HEK293 (cell line): ENCODE results near the gene ZSCAN12.

Experiments used
- CTCF ChIA-PET: fragments of 350-600 bp; formaldehyde crosslinking; extraction: SDS; loops from one replicate; lab custom pipeline; 2021; ENCODE audit warnings: antibody characterized with exemption; lab: Yijun Ruan, JAX
- POLR2A ChIA-PET: fragments of 300-600 bp; formaldehyde crosslinking; extraction: SDS; loops from one replicate; lab custom pipeline; 2020; ENCODE audit warnings: antibody characterized with exemption, inconsistent platforms; lab: Yijun Ruan, JAX
- H3K27ac ChIP-seq: fragments of 200-500 bp; sonication (Bioruptor generic); 2 replicates; pipeline ENCODE4 v1.5.1; 2014; ENCODE audit warnings: low read depth, low read length, control low read depth, inconsistent platforms; ENCODE audit errors: extremely low read depth
- H3K36me3 ChIP-seq, 2 experiments: fragments of 200-500 bp in 1 of 2; sonication (Bioruptor generic) in 1 of 2; 1 replicate in 1 of 2; 2 replicates in 1 of 2; pipeline ENCODE4 v1.5.1; 2014 to 2017; ENCODE audit warnings: inconsistent platforms in 2 of 2, low read length in 2 of 2; ENCODE audit not compliant: control insufficient read depth in 2 of 2, insufficient read depth in 1 of 2
- H3K4me1 ChIP-seq: fragments of 200-500 bp; sonication (Bioruptor generic); 2 replicates; pipeline ENCODE4 v1.5.1; 2014; ENCODE audit warnings: mild to moderate bottlenecking, low read length, inconsistent platforms; ENCODE audit not compliant: control insufficient read depth, insufficient read depth
- H3K4me3 ChIP-seq: 2 replicates; pipeline ENCODE4 v1.5.1; 2011; ENCODE audit warnings: low read depth, mild to moderate bottlenecking, control low read depth, low read length, moderate library complexity
- H3K9me3 ChIP-seq: fragments of 200-500 bp; sonication (Bioruptor generic); 2 replicates; pipeline ENCODE4 v1.5.1; 2014; ENCODE audit warnings: low read depth, low read length, inconsistent platforms; ENCODE audit not compliant: control insufficient read depth, insufficient read depth
- BCL11A ChIP-seq: fragments of 450-650 bp; formaldehyde crosslinking; IDR thresholded peaks from 2 replicates; pipeline ENCODE4 v1.5.1; 2016; ENCODE audit warnings: low read depth, missing biosample characterization, missing genetic modification characterization
- GLIS2 ChIP-seq: fragments of 450-650 bp; formaldehyde crosslinking; IDR thresholded peaks from 2 replicates; pipeline ENCODE4 v1.5.1; 2016; ENCODE audit warnings: missing biosample characterization, missing genetic modification characterization
- ZNF184 ChIP-seq: fragments of 450-650 bp; IDR thresholded peaks from 2 replicates; pipeline ENCODE4 v1.5.1; 2018; ENCODE audit warnings: missing biosample characterization, mild to moderate bottlenecking, missing genetic modification characterization
- ZNF23 ChIP-seq: fragments of 450-650 bp; formaldehyde crosslinking; IDR thresholded peaks from 2 replicates; pipeline ENCODE4 v1.5.1; 2016; ENCODE audit warnings: missing biosample characterization, missing genetic modification characterization, borderline replicate concordance
- ZNF266 ChIP-seq: fragments of 450-650 bp; formaldehyde crosslinking; IDR thresholded peaks from 2 replicates; pipeline ENCODE4 v1.5.1; 2016; ENCODE audit warnings: missing biosample characterization, missing genetic modification characterization, low read depth
- ZNF324 ChIP-seq: fragments of 450-650 bp; formaldehyde crosslinking; IDR thresholded peaks from 2 replicates; pipeline ENCODE4 v1.5.1; 2016; ENCODE audit warnings: missing biosample characterization, missing genetic modification characterization
- ZNF335 ChIP-seq: fragments of 450-650 bp; formaldehyde crosslinking; conservative IDR thresholded peaks from 2 replicates; pipeline ENCODE4 v1.5.1; 2016; ENCODE audit warnings: missing biosample characterization, missing genetic modification characterization
- ZNF37A ChIP-seq: fragments of 450-650 bp; IDR thresholded peaks from 2 replicates; pipeline ENCODE4 v1.5.1; 2018; ENCODE audit warnings: missing biosample characterization, missing genetic modification characterization
- ZNF48 ChIP-seq: fragments of 450-650 bp; formaldehyde crosslinking; IDR thresholded peaks from 2 replicates; pipeline ENCODE4 v1.5.1; 2016; ENCODE audit warnings: missing biosample characterization, missing genetic modification characterization
- ZNF510 ChIP-seq: fragments of 450-650 bp; formaldehyde crosslinking; IDR thresholded peaks from 2 replicates; pipeline ENCODE4 v1.5.1; 2018; ENCODE audit warnings: mild to moderate bottlenecking, missing genetic modification characterization, missing biosample characterization; ENCODE audit not compliant: insufficient replicate concordance
- ZNF514 ChIP-seq: fragments of 450-650 bp; formaldehyde crosslinking; IDR thresholded peaks from 2 replicates; pipeline ENCODE4 v1.5.1; 2016; ENCODE audit warnings: missing biosample characterization, missing genetic modification characterization
- ZNF558 ChIP-seq: fragments of 450-650 bp; formaldehyde crosslinking; IDR thresholded peaks from 2 replicates; pipeline ENCODE4 v1.5.1; 2016; ENCODE audit warnings: missing biosample characterization, missing genetic modification characterization
- ZNF664 ChIP-seq: fragments of 450-650 bp; formaldehyde crosslinking; IDR thresholded peaks from 2 replicates; pipeline ENCODE4 v1.5.1; 2016; ENCODE audit warnings: missing biosample characterization, missing genetic modification characterization
- ZSCAN30 ChIP-seq: fragments of 450-650 bp; IDR thresholded peaks from 2 replicates; pipeline ENCODE4 v1.5.1; 2018; ENCODE audit warnings: missing biosample characterization, mild to moderate bottlenecking, missing genetic modification characterization, moderate library complexity
- TF ChIP-seq, protein P1 (sequence below): fragments of 450-650 bp; formaldehyde crosslinking; IDR thresholded peaks from 2 replicates; pipeline ENCODE4 v1.5.1; 2016; ENCODE audit warnings: missing biosample characterization, missing genetic modification characterization
- TF ChIP-seq, protein P2 (sequence below): fragments of 450-650 bp; formaldehyde crosslinking; IDR thresholded peaks from 2 replicates; pipeline ENCODE4 v1.5.1; 2016; ENCODE audit warnings: missing biosample characterization, missing genetic modification characterization
- TF ChIP-seq, protein P3 (sequence below): IDR thresholded peaks from 2 replicates; pipeline ENCODE4 v1.6.1; 2011; ENCODE audit warnings: mild to moderate bottlenecking, low read depth, low read length, borderline replicate concordance
- TF ChIP-seq, protein P4 (sequence below): fragments of 450-650 bp; formaldehyde crosslinking; IDR thresholded peaks from 2 replicates; pipeline ENCODE4 v1.5.1; 2016; ENCODE audit warnings: missing biosample characterization, missing genetic modification characterization
- TF ChIP-seq, protein P5 (sequence below): fragments of 450-650 bp; formaldehyde crosslinking; IDR thresholded peaks from 2 replicates; pipeline ENCODE4 v1.5.0; 2017; ENCODE audit warnings: missing biosample characterization, missing genetic modification characterization, borderline replicate concordance

ZSCAN12 gene

DNA sequence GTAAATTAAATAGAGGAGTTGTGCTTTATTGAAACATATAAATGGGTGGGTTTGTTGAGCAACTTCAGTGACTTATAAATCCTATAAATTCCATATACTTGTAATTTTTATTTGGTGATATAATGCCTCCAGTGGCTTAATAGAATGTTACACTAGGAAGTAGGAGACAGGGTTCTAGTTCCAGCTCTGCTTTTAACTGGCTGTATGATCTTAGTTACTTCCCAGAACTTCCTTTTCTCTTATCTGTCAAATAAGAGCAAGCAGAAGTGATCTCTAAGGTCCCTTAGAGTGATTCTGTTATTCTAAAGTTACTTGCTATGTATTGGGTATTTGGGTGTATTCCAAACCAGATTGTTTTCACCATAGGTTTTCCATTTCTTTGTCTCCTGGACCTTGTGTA lies 33.6 kb upstream of the ZSCAN12 start:
- Histone ChIP-seq H3K4me1 (no peaks in the 10 kb centered on the region), H3K27ac (no peak overlapping the region), H3K4me3 (no peak overlapping the region), H3K9me3 (no peaks in the 10 kb centered on the region), H3K36me3 (peaks cover 9 to 28% of the 10 kb centered on the region in 2 experiments; a peak in 1 of 3 replicates)
- POLR2A ChIA-PET = no interaction called here
- CTCF ChIA-PET = interaction anchor here (0.5 to 1.3 kb wide), 3 partner anchors 10 to 109 kb away, joined by 3 to 5 read pairs (median 4); no protein-coding TSS in a partner anchor
- TF ChIP-seq, protein P1, sequence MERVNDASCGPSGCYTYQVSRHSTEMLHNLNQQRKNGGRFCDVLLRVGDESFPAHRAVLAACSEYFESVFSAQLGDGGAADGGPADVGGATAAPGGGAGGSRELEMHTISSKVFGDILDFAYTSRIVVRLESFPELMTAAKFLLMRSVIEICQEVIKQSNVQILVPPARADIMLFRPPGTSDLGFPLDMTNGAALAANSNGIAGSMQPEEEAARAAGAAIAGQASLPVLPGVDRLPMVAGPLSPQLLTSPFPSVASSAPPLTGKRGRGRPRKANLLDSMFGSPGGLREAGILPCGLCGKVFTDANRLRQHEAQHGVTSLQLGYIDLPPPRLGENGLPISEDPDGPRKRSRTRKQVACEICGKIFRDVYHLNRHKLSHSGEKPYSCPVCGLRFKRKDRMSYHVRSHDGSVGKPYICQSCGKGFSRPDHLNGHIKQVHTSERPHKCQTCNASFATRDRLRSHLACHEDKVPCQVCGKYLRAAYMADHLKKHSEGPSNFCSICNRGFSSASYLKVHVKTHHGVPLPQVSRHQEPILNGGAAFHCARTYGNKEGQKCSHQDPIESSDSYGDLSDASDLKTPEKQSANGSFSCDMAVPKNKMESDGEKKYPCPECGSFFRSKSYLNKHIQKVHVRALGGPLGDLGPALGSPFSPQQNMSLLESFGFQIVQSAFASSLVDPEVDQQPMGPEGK (tag by site-specific recombination) = no peak
- no peak for TF ChIP-seq ZNF23 (tag by site-specific recombination)
- no peak for TF ChIP-seq ZNF37A
- TF ChIP-seq, protein P2, sequence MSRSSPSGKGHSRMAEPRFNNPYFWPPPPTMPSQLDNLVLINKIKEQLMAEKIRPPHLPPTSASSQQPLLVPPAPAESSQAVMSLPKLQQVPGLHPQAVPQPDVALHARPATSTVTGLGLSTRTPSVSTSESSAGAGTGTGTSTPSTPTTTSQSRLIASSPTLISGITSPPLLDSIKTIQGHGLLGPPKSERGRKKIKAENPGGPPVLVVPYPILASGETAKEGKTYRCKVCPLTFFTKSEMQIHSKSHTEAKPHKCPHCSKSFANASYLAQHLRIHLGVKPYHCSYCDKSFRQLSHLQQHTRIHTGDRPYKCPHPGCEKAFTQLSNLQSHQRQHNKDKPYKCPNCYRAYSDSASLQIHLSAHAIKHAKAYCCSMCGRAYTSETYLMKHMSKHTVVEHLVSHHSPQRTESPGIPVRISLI (tag by site-specific recombination) = no peak
- no peak for TF ChIP-seq ZNF184 (tag by site-specific recombination)
- TF ChIP-seq, protein P3, sequence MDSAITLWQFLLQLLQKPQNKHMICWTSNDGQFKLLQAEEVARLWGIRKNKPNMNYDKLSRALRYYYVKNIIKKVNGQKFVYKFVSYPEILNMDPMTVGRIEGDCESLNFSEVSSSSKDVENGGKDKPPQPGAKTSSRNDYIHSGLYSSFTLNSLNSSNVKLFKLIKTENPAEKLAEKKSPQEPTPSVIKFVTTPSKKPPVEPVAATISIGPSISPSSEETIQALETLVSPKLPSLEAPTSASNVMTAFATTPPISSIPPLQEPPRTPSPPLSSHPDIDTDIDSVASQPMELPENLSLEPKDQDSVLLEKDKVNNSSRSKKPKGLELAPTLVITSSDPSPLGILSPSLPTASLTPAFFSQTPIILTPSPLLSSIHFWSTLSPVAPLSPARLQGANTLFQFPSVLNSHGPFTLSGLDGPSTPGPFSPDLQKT = no peak

DNA sequence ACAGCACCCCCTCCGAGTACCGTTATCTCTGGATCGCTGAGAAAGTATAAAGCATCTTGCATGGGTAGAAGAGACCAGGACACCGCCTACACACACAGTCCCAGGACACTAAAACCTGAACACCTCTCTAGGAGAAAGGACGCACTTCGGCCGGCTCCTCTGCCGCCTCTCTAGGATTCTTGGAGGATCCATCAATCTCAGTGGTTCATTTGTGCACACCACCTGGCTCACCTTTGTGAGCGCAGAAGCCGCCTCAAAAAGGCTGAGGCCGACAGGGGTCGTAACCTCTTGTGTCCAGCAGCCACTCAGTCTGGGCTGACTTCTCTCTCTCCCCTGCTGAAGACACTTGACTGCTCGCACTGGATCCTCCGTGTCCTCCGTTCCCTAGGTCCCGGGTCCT lies 30.2 kb upstream of the ZSCAN12 start:
- Histone ChIP-seq H3K27ac (no peak overlapping the region), H3K4me3 (no peak overlapping the region), H3K9me3 (no peaks in the 10 kb centered on the region), H3K36me3 (peaks cover 9 to 26% of the 10 kb centered on the region in 2 experiments; a peak in 2 of 3 replicates), H3K4me1 (no peaks in the 10 kb centered on the region)
- POLR2A ChIA-PET = no interaction called here
- CTCF ChIA-PET = interaction anchor here (0.7 kb wide), 1 partner anchor 9 kb away, joined by 3 read pairs; no protein-coding TSS in a partner anchor
- TF ChIP-seq ZNF48 (no peak), GLIS2 (tag by site-specific recombination) (no peak), ZNF23 (tag by site-specific recombination) (no peak), ZNF514 (no peak), ZNF558 (no peak), ZNF266 (tag by site-specific recombination) (no peak), ZSCAN30 (tag by site-specific recombination) (no peak), ZNF664 (tag by site-specific recombination) (no peak), ZNF510 (no peak), BCL11A (tag by site-specific recombination) (no peak), ZNF324 (tag by site-specific recombination) (no peak), ZNF335 (no peak)
- TF ChIP-seq, protein P4, sequence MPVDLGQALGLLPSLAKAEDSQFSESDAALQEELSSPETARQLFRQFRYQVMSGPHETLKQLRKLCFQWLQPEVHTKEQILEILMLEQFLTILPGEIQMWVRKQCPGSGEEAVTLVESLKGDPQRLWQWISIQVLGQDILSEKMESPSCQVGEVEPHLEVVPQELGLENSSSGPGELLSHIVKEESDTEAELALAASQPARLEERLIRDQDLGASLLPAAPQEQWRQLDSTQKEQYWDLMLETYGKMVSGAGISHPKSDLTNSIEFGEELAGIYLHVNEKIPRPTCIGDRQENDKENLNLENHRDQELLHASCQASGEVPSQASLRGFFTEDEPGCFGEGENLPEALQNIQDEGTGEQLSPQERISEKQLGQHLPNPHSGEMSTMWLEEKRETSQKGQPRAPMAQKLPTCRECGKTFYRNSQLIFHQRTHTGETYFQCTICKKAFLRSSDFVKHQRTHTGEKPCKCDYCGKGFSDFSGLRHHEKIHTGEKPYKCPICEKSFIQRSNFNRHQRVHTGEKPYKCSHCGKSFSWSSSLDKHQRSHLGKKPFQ = no peak
- TF ChIP-seq, protein P5, sequence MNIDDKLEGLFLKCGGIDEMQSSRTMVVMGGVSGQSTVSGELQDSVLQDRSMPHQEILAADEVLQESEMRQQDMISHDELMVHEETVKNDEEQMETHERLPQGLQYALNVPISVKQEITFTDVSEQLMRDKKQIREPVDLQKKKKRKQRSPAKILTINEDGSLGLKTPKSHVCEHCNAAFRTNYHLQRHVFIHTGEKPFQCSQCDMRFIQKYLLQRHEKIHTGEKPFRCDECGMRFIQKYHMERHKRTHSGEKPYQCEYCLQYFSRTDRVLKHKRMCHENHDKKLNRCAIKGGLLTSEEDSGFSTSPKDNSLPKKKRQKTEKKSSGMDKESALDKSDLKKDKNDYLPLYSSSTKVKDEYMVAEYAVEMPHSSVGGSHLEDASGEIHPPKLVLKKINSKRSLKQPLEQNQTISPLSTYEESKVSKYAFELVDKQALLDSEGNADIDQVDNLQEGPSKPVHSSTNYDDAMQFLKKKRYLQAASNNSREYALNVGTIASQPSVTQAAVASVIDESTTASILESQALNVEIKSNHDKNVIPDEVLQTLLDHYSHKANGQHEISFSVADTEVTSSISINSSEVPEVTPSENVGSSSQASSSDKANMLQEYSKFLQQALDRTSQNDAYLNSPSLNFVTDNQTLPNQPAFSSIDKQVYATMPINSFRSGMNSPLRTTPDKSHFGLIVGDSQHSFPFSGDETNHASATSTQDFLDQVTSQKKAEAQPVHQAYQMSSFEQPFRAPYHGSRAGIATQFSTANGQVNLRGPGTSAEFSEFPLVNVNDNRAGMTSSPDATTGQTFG (tag by site-specific recombination) = no peak
